ENCODE data around the gene RUSF1.

The RUSF1 gene

GRCh38 chr16:31467151-31467773 is 40.9 kb downstream of the RUSF1 start:
- no peak for DNase-seq

- no peak for DNase-seq
These were observed 41.8 kb downstream of the RUSF1 start for GRCh38 chr16:31466381-31466841.

GRCh38 chr16:31465788-31466370 is 42.3 kb downstream of the RUSF1 start:
- DNase-seq: no peak

GRCh38 chr16:31464781-31465260 is 43.4 kb downstream of the RUSF1 start:
- DNase-seq: no peak

GRCh38 chr16:31464348-31464769 is 43.8 kb downstream of the RUSF1 start:
- no peak for DNase-seq

GRCh38 chr16:31461921-31462804 is 46.0 kb downstream of the RUSF1 start:
- DNase-seq: no peak

GRCh38 chr16:31461201-31461920 is 46.8 kb downstream of the RUSF1 start:
- no peak for DNase-seq

- DNase-seq: peak; percentile 55
These were observed 47.6 kb downstream of the RUSF1 start for GRCh38 chr16:31460582-31461002.

GRCh38 chr16:31459687-31460581 is 48.3 kb downstream of the RUSF1 start:
- peak; percentile 98 for DNase-seq

GRCh38 chr16:31458844-31459686 is 49.1 kb downstream of the RUSF1 start, which contains the start of gene ARMC5:
Gene ARMC5, plus strand, starts transcription at chr16:31459501. Its CDS starts 24 bp downstream, at chr16:31459525.
- peak; percentile 97 for DNase-seq

GRCh38 chr16:31458073-31458843 is 49.9 kb downstream of the RUSF1 start:
- DNase-seq: peak; percentile 71

GRCh38 chr16:31456988-31457360 is 51.2 kb downstream of the RUSF1 start:
- DNase-seq: no peak

GRCh38 chr16:31455601-31456314 is 52.4 kb downstream of the RUSF1 start:
- peak; percentile 13 for DNase-seq

- DNase-seq: peak; percentile 4
These were observed 54.7 kb downstream of the RUSF1 start for GRCh38 chr16:31453255-31454204.

GRCh38 chr16:31452631-31453106 is 55.5 kb downstream of the RUSF1 start:
- no peak for DNase-seq

- peak; percentile 74 for DNase-seq
These were observed 56.4 kb downstream of the RUSF1 start for GRCh38 chr16:31451681-31452351.

GRCh38 chr16:31451201-31451600 is 57.0 kb downstream of the RUSF1 start:
- no peak for DNase-seq

Measured in DMS53 (cell line).